GM18508 (cell line): ENCODE measurements around the gene DMRTB1.

Experiments used
- ATAC-seq: cut with Tn5 transposase; IDR thresholded peaks from one replicate; pipeline ENCODE4 v1.9.1; 2021; ENCODE audit warnings: moderate number of reproducible peaks; ENCODE audit not compliant: insufficient read depth, unreplicated experiment

DMRTB1 gene

DNA sequence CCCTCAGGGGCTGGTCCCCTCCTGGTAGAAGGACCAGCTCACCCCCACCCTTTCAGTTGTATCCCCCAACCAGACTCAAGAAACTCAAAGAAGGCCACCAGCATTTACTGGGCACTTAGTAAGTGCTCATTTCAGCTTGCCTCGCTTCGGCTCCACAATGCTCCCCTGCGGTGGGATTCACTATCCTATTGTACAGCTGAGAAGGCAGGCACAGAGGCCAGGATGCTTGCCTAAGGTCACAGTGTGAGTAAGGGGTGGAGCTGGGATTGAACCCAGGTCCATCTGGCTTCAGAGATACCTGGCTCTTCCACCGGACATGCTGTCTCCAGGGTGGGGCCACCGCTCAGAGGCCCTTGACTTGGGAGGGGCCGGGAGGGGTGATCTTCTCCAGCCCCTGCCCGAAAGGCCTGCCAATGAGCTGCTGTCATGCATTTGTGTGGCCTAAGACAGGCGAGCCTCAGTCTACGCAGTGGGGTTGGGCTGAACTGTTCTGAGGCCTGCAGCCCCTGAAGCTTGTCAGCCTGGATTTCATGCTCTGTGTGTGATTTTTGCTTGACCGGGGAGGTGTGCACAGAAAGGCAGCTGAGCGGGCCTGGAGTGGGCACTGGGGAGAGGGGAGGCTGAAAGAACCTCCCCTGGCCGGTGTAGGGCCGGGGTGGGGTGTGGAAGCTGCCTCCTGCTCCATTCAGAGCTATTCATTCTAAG is 48.1 kb downstream of the DMRTB1 start:
- no peak for ATAC-seq

DNA sequence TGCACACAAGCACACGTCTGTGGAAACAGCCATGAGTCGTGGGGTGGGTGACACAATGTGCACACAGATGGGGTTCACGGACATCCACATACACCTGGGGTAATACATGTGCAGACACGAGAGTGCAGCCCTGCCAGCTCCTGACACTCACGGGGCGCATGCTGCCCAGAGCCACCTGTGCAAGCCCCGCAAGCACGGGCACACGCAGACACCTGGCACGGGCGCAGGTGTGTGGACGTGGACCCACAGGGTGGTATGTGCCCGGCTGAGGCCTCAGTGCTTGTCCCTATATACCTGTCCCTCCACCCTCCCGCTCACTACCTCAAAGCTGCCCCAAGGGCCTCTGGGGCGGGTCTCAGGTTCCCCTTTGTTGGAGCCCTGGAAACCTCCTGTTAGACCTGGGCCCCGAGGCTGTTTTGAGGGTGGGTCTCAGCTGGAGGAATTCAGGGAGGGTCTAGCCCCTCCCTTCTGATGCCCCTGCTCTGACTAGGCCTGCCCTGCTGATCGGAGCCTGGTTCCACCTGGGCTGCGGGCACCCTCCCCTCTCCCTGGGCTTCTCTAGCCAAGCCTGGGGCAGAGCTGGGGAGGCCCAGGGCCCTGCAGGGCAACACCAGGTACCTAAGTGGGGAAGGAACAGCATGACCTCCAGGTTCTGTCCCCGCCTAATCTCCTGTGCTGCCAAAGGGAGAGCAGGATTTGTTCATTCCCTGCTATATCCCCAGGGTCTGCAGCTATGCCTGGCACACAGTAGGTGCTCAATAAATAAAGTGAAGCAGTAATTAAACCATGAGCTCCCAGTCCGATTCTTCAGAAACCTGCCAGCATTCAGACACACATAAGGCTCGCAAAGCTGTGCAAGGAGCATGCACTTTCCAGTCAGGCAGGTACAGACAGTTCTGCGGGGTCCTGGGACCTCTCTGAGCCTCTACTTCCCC is 49.1 kb downstream of the DMRTB1 start:
- no peak for ATAC-seq

DNA sequence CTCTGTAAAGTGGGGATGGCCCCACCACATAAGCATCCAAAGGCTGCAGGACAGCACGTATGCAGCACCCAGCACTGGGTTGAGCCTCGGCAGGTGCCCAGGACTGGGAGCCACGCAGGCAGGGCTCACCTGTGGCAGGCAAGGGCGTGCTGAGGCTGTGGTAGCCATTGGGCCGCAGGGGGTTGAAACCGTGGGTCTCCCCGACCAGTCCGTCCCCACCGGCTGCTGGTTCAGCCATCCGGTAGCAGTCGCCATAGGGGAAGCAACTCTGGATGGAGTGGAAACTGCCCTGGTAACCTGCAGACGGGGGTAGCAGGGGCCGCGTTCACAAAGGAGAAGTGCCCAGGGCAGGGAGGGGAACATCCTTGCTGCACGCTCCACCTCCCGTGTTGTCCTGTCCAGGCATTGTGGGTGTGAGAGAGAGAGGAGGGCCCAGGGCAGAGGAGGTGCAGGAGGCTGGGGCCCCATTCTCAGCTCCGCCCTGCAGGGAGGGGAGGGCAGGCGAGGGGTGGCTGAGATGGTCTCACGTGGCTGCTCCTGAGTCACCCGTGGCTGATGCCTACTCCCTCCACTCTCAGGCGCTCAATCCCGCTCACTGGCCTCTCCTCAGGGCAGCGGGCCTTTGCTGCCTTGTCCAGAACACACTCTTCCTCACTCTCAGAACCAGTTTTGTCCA is 49.9 kb downstream of the DMRTB1 start:
- no peak for ATAC-seq

DNA sequence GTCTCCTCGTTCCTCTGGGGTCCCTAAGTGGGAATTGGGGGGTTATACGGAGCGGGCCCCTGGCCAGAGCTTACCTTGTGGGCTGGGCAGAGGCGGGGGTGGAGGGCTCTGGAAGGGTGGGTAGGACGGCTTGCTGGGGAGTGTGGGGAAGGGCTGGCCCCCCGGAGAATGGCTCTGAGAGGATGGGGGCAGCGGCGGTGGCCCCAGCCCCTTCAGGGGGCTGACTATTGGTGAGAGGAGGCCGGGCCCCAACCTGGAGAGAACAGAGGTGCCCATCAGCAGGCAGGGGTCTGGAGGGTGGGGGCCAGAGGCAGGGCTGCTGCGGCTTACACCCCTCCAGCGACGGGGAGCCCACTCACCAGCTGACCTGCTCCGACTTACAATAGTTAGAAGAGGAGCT is 50.6 kb downstream of the DMRTB1 start:
- no peak for ATAC-seq

DNA sequence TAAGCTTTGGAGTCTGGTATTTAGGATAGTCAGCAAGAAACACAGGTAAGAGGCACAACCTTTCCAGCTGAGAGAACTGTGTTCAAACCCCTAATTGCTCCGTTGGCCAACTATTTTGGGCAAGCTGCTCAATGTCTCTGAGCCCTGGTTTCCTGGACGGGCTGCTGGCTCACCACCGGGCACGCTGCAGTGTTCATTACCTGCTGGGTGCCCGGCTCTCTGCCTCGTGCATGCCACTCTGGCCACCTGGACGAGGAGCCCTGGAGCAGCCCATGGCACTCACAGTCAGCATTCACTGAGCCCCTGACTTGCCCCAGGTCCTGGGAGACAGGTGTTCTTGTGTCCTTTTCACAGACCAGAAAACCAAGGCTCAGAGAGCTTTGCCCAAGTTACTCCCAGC is 51.0 kb downstream of the DMRTB1 start:
- no peak for ATAC-seq

DNA sequence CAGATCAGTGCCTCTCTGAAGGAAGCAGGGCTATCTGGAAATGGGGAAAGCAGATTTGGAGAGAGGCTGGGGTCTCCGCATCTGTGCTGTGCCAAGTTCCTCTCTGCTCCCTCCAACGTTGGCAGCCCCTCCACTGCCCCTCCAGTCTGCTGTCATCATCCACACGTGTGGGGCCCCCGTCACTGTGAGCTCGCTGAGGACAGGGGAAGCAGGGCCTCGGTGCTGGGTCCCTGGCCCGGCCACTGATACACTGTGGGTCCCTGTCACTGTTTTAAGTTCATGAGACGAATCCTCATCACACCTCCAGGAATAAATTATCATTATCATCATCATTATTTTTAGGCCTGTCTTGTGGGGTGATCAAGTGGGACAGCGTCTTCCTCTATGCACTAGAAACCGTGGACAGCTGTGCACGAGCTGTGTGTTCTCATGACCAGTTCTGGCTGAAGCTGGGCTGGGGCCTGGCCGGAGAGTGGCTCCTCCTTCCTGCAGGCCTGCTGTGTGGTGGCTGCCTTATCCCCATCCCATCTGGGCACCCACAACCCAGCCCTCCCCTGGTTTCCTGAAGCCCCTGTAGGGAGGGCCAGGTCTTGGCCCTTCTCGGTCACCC is 52.2 kb downstream of the DMRTB1 start:
- no peak for ATAC-seq

DNA sequence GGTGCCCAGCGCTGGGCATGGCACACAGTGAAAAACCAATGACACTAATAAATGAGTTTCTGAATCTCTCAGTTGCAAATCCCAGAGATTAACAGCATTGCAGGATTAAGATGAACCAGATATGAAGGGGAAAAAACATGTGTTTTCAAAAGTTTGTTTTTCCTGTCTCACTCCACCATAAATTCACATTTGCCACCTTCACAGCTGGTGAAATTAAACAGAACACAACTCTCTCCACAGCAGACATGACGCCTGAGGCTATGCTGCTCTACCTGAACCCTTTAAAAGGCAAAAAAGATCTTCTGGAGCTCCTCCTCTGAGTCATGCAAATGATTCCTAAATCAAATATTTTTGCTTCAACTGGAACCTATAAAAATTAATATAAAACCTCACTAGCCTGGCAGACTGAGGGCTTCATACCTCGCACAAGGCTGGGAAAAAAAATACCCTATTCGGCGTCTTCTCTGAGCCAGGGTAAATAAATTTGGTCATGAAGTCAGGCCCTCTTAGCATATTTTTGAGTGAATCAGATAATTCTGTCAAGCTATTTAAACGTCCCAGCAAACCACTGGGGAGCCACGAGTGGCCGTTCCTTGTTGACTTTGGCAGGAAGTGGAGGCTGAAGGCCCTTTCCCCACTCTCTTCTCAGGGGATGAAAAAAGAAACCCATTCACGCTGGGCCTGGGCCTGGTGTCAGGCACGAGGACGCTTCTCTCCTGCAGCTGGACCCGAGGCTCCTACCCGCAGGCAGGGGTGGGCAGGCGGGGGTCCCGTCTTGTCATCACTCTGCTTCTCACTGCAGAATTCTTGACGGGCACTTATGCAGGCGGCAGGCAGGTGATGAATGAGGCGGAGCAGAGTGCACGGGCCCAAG is 53.0 kb downstream of the DMRTB1 start:
- no peak for ATAC-seq

DNA sequence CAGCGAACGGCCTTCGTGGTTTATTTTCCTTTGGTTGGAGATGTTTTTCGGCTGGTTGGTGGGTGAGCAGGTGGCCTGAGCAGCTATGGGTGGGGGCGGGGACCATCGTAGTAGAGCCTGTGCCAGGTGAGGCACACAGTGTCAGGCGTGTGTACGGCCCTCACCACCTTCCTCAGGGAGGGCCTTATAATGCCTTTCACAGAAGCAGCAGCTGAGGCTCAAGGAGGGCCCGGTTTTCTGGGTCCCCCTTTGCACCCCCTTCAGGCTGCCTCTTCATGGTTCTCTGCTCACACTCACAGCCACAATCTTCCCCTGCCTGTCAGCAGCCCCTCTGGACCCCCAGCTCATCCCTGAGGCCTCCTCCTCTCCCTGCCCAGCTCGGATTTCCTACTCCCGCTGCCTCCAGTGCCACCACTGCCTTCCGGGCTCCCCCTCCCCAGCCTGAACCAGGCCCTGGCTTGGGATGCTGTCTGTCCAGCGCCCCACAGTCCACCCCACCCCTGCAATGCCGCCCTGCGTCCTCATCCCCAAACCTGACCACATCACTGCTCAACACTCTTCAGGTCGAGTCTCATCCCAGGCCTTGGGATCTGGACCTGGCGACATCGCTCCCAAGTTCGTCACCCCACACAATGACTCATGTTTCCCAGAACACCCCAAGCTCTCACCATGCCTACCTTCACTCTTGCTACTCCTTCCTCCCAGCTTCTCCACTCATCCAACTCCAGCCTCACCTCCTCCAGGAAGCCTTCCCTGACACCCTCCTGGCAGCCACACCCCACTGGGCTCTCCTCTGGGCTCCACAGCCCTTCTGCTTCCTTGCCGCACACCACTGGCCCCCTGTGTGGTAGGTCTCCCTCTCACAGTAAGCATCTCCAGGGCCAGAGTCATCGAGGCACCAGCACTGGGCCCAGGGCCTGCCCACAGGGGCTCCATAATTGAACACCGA is 53.9 kb downstream of the DMRTB1 start:
- no peak for ATAC-seq

DNA sequence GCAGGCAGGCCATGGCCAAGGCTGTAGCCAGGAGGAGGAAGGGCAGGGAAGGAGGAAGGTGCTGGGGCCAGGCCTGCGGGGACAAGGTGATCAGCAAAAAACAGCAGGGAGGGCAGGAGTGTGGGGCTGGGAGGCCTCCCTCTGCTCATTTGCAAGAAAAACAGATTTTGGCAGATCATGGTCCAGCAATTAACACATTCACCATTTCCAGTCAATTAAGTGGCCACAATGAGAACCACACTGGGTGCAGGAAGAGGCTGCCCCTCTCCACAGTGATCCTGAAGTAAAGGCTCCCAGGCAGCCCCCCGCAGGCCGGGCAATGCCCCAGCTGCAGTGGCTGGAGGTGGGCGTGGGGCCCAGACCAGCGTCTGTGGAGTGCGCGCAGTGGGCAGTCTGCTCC is 54.6 kb downstream of the DMRTB1 start:
- no peak for ATAC-seq

DNA sequence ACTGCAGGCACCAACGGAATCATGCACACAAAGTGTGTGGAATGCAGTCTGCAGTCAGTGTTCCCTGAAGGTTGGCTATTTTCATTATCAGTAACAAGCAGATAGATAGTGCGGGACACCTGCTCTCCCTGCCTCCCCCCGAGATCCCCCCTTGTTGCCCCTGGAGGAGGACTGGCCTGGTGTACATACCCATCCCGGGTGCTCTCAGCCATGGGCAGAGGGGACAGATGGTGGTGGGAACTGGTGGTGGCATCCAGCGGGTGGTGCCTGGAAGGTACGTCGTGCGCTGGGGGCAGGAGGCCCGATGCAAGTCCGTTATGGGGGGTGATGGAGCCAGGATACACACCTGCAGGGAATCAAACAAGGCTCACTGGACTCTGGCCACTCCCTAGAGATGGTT is 55.2 kb downstream of the DMRTB1 start:
- ATAC-seq = no peak

DNA sequence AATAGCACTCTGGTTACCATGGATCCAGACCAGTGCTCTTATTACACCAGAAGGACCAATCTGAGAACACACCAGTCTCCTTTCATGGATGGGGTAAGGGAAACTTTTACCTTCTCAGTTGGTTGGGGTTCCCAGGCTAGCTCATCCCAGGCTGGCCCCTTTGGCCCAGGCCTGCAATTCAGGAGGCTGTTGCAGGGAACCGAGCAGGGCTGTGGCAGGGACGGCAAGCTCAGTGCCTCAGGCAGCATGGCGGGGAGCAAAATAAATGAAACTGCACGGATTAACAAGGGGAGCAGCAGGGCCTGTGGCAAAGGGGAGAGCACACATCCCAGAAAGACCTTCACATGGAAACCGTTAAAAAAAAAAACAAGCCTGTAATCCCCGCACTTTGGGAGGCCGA is 57.0 kb downstream of the DMRTB1 start:
- no peak for ATAC-seq
